ENCODE data around the gene L3MBTL4.

GRCh38 chr18:6323319-6323889 is 91.3 kb downstream of the L3MBTL4 start:
- TF ChIP-seq TCF12 (IDR thresholded peaks at IDR 0.05; ENCODE audit: low read depth, low read length): no peak
- TF ChIP-seq RAD21 (IDR thresholded peaks at IDR 0.05; ENCODE audit: insufficient read depth, low read depth, low read length): no peak
- TF ChIP-seq E2F4 (IDR thresholded peaks at IDR 0.05; ENCODE audit: low read depth, low read length): no peak
- TF ChIP-seq POU2F2 (IDR thresholded peaks at IDR 0.05; ENCODE audit: borderline replicate concordance, low read depth, low read length): no peak
- no peak for TF ChIP-seq ZNF274 (IDR thresholded peaks at IDR 0.05; ENCODE audit: insufficient read depth, insufficient read length)
- no peak for TF ChIP-seq CTCF (IDR thresholded peaks at IDR 0.05 in 2 of 3, conservative IDR thresholded peaks at IDR 0.05 in 1 of 3; ENCODE audit: control insufficient read depth in 2 of 3, extremely low read depth in 1 of 3, insufficient read depth in 1 of 3, low read depth in 3 of 3, low read length in 3 of 3)
- no peak for TF ChIP-seq ESRRA (IDR thresholded peaks at IDR 0.05; ENCODE audit: low read length)
- no peak for TF ChIP-seq CHD4 (IDR thresholded peaks at IDR 0.05)
- no peak for TF ChIP-seq MTA2 (IDR thresholded peaks at IDR 0.05; ENCODE audit: low read depth)
- TF ChIP-seq POLR2A (IDR thresholded peaks at IDR 0.05; ENCODE audit: low read depth, low read length): no peak
- no peak for TF ChIP-seq IRF3 (IDR thresholded peaks at IDR 0.05)
- no peak for TF ChIP-seq MXI1 (IDR thresholded peaks at IDR 0.05; ENCODE audit: low read depth, low read length)
- TF ChIP-seq TAF1 (IDR thresholded peaks at IDR 0.05; ENCODE audit: borderline replicate concordance, low read depth, low read length): no peak
- no peak for TF ChIP-seq FOS (IDR thresholded peaks at IDR 0.05; ENCODE audit: borderline replicate concordance, extremely low read depth, insufficient read length)
